Gastrocnemius medialis (tissue), 4 donors: ENCODE results near the gene SEC61B. TPM values are rescaled to one million over a fixed set of nuclear protein-coding genes. Genes with fewer than 3 reads are reported as not detected.

Experiments
- ATAC-seq, 2 donors: fragments of 150-250 bp; one replicate each; pipeline ENCODE4 v1.9.1; 2016
- DNase-seq, 2 donors: peaks; one replicate each; pipeline ENCODE4 v3.0.0-alpha.2; 2019
- H3K27ac ChIP-seq, 4 donors: fragments of 200-600 bp; sonication (generic); 1 replicate in 1 of 4; 2 replicates in 3 of 4; pipeline ENCODE4 v1.5.1; 2016 to 2018; ENCODE audit warnings: mild to moderate bottlenecking in 2 of 4, moderate library complexity in 1 of 4
- H3K27me3 ChIP-seq, 3 donors: fragments of 200-600 bp; sonication (generic) in 2 of 3; 1 replicate in 1 of 3; 2 replicates in 2 of 3; pipeline versions ENCODE4 v1.5.1 to v1.6.0; 2016 to 2019; ENCODE audit warnings: mild to moderate bottlenecking in 1 of 3, moderate library complexity in 1 of 3
- H3K36me3 ChIP-seq, 2 donors: fragments of 200-600 bp; sonication (generic) in 1 of 2; one replicate each; pipeline ENCODE4 v1.5.1; 2017 to 2018
- H3K4me1 ChIP-seq, 2 donors: fragments of 200-600 bp; sonication (generic) in 1 of 2; one replicate each; pipeline ENCODE4 v1.5.1; 2016 to 2017; ENCODE audit warnings: mild to moderate bottlenecking in 2 of 2
- H3K4me3 ChIP-seq, 4 donors: fragments of 200-600 bp; sonication (generic) in 3 of 4; 1 replicate in 1 of 4; 2 replicates in 3 of 4; pipeline ENCODE4 v1.5.1; 2016 to 2019; ENCODE audit warnings: mild to moderate bottlenecking in 2 of 4
- H3K9me3 ChIP-seq, 3 donors: fragments of 200-600 bp; sonication (generic) in 2 of 3; 1 replicate in 1 of 3; 2 replicates in 2 of 3; pipeline ENCODE4 v1.5.1; 2016 to 2019
- POLR2A ChIP-seq, 2 donors: fragments of 450-650 bp; IDR thresholded peaks; one replicate each; pipeline ENCODE4 v1.6.1; 2017; ENCODE audit warnings: antibody characterized with exemption in 2 of 2, mild to moderate bottlenecking in 2 of 2, moderate library complexity in 2 of 2
- in situ Hi-C, 4 donors: fragments of 200-750 bp; cut with MboI; loops; one replicate each; pipeline versions ENCODE4 v1.15.0 to v1.8.0; 2017; ENCODE audit warnings: low sequenced_read_pairs in 4 of 4
- intact Hi-C: fragments of 100-400 bp; cut with DNase I; formaldehyde crosslinking; loops from one replicate; pipeline ENCODE4 v1.15.1; 2023; ENCODE audit warnings: low total_unique reads
- total RNA-seq, 4 donors: library from RNA; depleted of rRNA; stranded (reverse); fragments of >200 nt; gene quantifications; one replicate each; pipeline versions ENCODE4 v1.1.0 to v1.2.3, GENCODE V29; 2016
- TF ChIP-seq, protein P1 (sequence below), 5 experiments: fragments of 450-650 bp in 3 of 5; fragments of 200-600 bp in 2 of 5; sonication (generic) in 2 of 5; IDR thresholded peaks in 4 of 5; conservative IDR thresholded peaks in 1 of 5; 1 replicate in 4 of 5; 2 replicates in 1 of 5; pipeline ENCODE4 v1.5.1; 2016 to 2019; ENCODE audit warnings: antibody characterized with exemption in 5 of 5, mild to moderate bottlenecking in 3 of 5, moderate library complexity in 3 of 5

The SEC61B gene
- total RNA-seq, 4 donors from 2014 or later, result 20.5 to 50.5 (median 24.9) TPM

DNA sequence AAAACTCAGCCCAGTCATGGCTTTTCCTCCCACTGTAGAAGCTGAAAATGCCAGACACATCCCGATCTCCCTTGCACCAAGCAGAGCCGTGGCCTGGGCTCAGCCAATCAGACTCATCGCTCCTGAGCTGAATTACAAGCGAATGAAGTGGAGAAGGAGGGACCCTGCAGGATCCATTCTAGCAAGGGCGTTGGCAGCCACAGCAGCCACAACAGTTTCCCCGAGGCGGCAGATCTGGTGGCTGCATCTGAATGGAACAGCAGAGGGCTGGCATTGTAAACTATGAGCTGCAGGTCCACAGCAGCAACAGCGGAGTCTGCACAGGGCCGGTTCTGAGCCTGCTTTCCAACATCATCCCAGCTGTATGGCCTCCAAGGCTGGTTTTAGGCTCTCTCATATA is 24.1 kb upstream of the SEC61B start:
- no peak overlapping the region for H3K27ac ChIP-seq
- in situ Hi-C loops, result loop anchor here (25.0 kb wide), 4 partner anchors 614 to 1139 kb away; partner anchors contain the start of gene NR4A3 (in 2 of the 4)
- no peak overlapping the region for H3K4me3 ChIP-seq
- H3K27me3 ChIP-seq, result no peaks in the 10 kb centered on the region
- H3K36me3 ChIP-seq, result no peaks in the 10 kb centered on the region
- ATAC-seq, result no peak
- TF ChIP-seq, protein P1, sequence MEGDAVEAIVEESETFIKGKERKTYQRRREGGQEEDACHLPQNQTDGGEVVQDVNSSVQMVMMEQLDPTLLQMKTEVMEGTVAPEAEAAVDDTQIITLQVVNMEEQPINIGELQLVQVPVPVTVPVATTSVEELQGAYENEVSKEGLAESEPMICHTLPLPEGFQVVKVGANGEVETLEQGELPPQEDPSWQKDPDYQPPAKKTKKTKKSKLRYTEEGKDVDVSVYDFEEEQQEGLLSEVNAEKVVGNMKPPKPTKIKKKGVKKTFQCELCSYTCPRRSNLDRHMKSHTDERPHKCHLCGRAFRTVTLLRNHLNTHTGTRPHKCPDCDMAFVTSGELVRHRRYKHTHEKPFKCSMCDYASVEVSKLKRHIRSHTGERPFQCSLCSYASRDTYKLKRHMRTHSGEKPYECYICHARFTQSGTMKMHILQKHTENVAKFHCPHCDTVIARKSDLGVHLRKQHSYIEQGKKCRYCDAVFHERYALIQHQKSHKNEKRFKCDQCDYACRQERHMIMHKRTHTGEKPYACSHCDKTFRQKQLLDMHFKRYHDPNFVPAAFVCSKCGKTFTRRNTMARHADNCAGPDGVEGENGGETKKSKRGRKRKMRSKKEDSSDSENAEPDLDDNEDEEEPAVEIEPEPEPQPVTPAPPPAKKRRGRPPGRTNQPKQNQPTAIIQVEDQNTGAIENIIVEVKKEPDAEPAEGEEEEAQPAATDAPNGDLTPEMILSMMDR (IDR thresholded peaks at IDR 0.05 in 4 of 5, conservative IDR thresholded peaks at IDR 0.05 in 1 of 5), result no peak
- no peak for TF ChIP-seq POLR2A (IDR thresholded peaks at IDR 0.05)
- no peaks in the 10 kb centered on the region for H3K4me1 ChIP-seq
- intact Hi-C loops, result no loop called here
- H3K9me3 ChIP-seq, result no peaks in the 10 kb centered on the region
- no peak for DNase-seq

DNA sequence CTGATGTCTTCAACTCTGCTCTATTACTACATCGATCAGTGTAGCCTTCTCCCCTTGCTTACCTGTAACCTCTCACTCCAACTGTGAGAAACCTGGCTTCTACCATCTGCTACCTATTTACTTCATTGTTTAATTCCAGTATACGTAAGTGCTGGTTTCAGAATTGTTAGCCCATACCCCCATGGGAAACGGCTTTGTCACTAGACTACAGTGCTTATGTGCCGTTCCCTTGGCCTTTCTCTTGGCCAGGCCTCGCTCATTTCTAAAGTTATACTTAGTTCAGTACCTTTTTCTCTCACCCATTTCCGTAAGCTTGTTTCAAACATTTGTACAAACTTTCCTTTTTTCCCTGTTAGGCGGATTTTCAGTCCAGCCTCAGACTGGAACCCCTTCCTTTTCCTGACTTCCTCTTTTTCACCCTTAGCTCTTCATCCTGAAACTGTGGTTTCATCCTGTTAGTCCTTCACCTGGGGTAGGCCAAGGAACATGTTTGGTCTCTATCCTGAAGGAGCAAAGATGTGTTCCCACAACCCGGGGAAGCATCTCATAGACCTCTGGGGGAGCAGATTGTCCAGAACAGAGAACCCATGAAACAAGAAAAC is 22.0 kb upstream of the SEC61B start:
- Histone ChIP-seq H3K9me3 (no peaks in the 10 kb centered on the region), H3K36me3 (no peaks in the 10 kb centered on the region), H3K27me3 (no peaks in the 10 kb centered on the region), H3K4me3 (no peak overlapping the region), H3K27ac (no peak overlapping the region), H3K4me1 (no peaks in the 10 kb centered on the region)
- in situ Hi-C loops (loop anchor here (25.0 kb wide), 4 partner anchors 612 to 1137 kb away; partner anchors contain the start of gene NR4A3 (in 3 of the 4)), intact Hi-C loops (no loop called here)
- no peak for ATAC-seq
- no peak for TF ChIP-seq POLR2A (IDR thresholded peaks at IDR 0.05)
- TF ChIP-seq, protein P1 (IDR thresholded peaks at IDR 0.05 in 4 of 5, conservative IDR thresholded peaks at IDR 0.05 in 1 of 5), result no peak
- no peak for DNase-seq

DNA sequence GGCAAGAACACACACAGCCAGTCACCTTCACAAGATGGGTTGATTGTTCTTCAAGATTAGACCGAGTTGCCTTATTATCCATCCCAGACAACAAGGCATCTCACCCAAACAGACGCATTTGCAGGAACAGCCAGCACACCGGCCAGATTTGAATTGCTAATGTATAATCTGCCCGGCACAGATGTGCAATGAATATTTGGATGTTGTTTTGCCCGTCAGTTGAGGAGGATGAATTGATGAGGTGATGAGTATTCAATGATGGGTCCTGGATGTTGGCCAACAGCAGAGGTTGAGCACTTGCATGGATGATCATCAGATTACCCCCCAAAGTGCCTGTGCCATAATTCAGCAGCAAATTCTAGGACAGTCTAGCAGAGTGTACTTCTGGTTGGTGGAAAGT is 20.5 kb upstream of the SEC61B start:
- intact Hi-C loops (no loop called here), in situ Hi-C loops (loop anchor here in 1 of 4 donors (25.0 kb wide), 1 partner anchor 611 kb away; the partner anchor contains the start of gene NR4A3)
- no peaks in the 10 kb centered on the region for H3K4me1 ChIP-seq
- no peaks in the 10 kb centered on the region for H3K36me3 ChIP-seq
- H3K4me3 ChIP-seq, result no peak overlapping the region
- no peaks in the 10 kb centered on the region for H3K9me3 ChIP-seq
- ATAC-seq, result no peak
- no peak for TF ChIP-seq POLR2A (IDR thresholded peaks at IDR 0.05)
- TF ChIP-seq, protein P1 (IDR thresholded peaks at IDR 0.05 in 4 of 5, conservative IDR thresholded peaks at IDR 0.05 in 1 of 5), result no peak
- H3K27ac ChIP-seq, result no peak overlapping the region
- no peak for DNase-seq
- no peaks in the 10 kb centered on the region for H3K27me3 ChIP-seq

DNA sequence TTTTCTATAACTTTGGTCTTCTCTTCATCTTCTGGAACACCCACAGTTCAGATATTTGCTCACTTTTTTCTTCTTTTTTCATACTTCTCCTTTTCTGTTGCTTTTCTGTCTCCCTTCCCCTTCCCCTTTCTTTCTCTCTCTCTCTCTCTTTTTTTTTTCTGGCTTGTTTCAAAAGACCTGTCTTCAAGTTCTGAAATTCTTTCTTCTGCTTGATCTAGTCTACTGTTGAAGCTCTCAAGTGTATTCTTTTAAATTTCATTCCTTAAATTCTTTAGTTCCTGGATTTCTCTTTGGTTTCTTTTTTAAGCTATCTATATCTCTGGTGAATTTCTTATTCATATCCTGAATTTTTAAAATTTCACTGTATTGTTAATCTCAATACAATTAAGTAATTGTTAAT is 11.5 kb upstream of the SEC61B start:
- intact Hi-C loops (no loop called here), in situ Hi-C loops (loop anchor here in 1 of 4 donors (25.0 kb wide), 1 partner anchor 602 kb away; the partner anchor contains the start of gene NR4A3)
- DNase-seq (no peak), ATAC-seq (no peak)
- H3K4me1 ChIP-seq, result no peaks in the 10 kb centered on the region
- no peaks in the 10 kb centered on the region for H3K27me3 ChIP-seq
- no peak for TF ChIP-seq POLR2A (IDR thresholded peaks at IDR 0.05)
- TF ChIP-seq, protein P1 (IDR thresholded peaks at IDR 0.05 in 4 of 5, conservative IDR thresholded peaks at IDR 0.05 in 1 of 5), result no peak
- H3K9me3 ChIP-seq, result no peaks in the 10 kb centered on the region
- no peak overlapping the region for H3K27ac ChIP-seq
- H3K4me3 ChIP-seq, result no peak overlapping the region
- no peaks in the 10 kb centered on the region for H3K36me3 ChIP-seq
